RWPE1 (cell line): ENCODE results near the gene MBLAC1.
"Not testable (repeated sequence)": the region's sequence is repeated elsewhere in the genome, so short reads cannot be mapped to it uniquely, and the experiment has no call there.

Source experiments
- CTCF ChIA-PET: fragments of 350-600 bp; sonication (Branson Sonifier 250); formaldehyde crosslinking; extraction: SDS; loops from one replicate; lab custom pipeline; 2021; lab: Yijun Ruan, JAX
- POLR2A ChIA-PET: fragments of 400-600 bp; formaldehyde crosslinking; extraction: SDS; loops from one replicate; lab custom pipeline; 2020; ENCODE audit warnings: antibody characterized with exemption; ENCODE audit not compliant: low non-redundant PET; lab: Yijun Ruan, JAX
- DNase-seq: peaks from one replicate; pipeline ENCODE4 v3.0.0; 2012; ENCODE audit warnings: low spot score
- H3K27ac ChIP-seq: fragments of 450-650 bp; 2 replicates; pipeline ENCODE4 v1.5.1; 2017
- TF ChIP-seq, protein P1 (sequence below): fragments of 450-650 bp; conservative IDR thresholded peaks from 2 replicates; pipeline ENCODE4 v1.5.1; 2017; ENCODE audit warnings: low read depth, mild to moderate bottlenecking

The MBLAC1 gene

DNA sequence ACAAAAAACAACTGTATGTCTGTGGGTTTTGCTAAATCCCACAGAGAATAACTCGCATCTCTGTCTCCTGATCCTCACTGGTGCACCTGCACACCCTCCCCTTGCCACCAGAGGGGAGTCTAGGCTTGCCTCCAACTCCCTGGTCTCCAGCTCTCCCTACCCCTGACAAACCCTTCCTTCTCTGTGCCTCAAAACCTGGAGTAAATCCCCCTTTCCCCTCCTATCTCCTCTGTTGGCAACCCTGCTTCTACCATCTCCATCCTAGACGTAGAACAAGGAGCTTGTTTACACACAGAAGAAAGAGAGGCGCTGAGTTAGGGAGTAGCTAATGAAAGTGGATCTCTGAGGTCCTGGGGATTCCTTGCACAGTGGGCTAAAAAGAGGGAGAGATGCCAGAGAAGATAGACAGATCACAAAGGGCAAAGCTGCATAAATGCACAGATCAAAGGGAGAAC is 6.0 kb downstream of the MBLAC1 start:
- TF ChIP-seq, protein P1, sequence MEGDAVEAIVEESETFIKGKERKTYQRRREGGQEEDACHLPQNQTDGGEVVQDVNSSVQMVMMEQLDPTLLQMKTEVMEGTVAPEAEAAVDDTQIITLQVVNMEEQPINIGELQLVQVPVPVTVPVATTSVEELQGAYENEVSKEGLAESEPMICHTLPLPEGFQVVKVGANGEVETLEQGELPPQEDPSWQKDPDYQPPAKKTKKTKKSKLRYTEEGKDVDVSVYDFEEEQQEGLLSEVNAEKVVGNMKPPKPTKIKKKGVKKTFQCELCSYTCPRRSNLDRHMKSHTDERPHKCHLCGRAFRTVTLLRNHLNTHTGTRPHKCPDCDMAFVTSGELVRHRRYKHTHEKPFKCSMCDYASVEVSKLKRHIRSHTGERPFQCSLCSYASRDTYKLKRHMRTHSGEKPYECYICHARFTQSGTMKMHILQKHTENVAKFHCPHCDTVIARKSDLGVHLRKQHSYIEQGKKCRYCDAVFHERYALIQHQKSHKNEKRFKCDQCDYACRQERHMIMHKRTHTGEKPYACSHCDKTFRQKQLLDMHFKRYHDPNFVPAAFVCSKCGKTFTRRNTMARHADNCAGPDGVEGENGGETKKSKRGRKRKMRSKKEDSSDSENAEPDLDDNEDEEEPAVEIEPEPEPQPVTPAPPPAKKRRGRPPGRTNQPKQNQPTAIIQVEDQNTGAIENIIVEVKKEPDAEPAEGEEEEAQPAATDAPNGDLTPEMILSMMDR = peak; percentile 97
- peak; percentile 77 for DNase-seq
- ChIA-PET POLR2A (interaction anchor here (0.6 kb wide), 2 partner anchors 14 to 25 kb away, joined by 3 to 6 read pairs; no protein-coding TSS in a partner anchor), CTCF (interaction anchor here (0.5 to 1.1 kb wide), 13 partner anchors 22 to 574 kb away, joined by 3 to 7 read pairs (median 3); partner anchors contain the start of gene GPC2)
- H3K27ac ChIP-seq = no peak overlapping the region

DNA sequence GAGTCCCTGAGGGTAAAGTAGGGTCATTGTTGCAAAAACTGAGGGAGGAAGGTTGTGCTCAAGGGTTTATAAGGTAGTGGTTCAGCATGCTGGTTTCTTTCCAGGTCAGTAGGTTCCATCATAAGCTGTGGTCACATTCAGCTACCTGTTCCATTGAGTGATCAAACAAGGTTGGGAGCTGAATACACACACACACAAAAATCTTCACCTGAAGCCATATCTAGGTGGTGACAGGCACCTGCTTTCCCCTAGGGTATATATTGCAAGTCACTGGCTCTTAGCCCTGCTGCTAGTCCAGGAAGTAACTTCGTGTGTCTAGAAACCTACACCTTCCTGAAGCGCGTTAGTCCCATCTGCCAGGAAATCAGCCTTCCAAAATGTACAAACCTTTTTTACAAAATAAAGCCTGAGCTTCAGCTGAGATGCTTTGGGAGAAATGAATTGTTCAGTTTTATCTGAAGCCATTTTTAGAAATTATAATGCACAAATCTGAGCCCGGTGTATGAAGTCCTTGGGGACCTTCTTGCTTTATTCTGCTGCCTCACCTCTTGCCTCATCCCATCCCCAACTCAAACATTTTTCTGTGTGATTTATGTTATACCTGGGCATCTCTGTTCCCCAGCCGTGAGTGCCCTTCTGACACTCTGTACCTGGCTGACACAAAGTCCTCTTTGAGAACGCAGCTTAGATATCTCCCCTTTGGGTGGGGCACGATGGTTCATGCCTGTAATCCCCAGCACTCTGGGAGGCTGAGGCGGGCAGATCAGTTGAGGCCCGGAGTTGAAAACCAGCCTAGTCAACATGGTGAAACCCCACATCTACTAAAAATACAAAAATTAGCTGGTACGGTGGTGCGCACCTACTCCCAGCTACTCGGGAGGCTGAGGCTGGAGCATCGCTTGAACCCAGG is 11.3 kb downstream of the MBLAC1 start:
- H3K27ac ChIP-seq = no peak overlapping the region
- TF ChIP-seq, protein P1 = no peak
- POLR2A ChIA-PET = no interaction called here
- DNase-seq = no peak
- CTCF ChIA-PET = interaction anchor here (0.6 to 0.7 kb wide), 3 partner anchors 7 to 123 kb away, joined by 4 to 6 read pairs (median 5); no protein-coding TSS in a partner anchor

DNA sequence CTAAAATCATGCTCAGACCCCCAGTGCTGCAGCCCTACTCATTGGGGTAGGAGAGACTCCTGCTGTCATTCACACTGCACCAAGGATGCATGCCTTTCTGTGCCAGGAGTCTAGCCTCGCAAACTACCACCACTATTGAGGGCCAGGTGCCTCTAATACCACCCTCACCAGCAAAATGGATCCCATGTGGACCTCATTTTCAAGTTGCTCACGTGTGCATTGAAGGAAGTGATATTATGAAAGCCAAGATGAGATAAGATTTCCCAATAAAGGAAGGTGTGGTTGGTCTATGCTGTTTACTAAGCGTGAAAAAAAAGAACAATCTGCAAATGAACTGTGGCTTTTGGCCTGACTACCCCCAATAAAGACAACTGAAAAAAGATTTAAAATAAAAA is 14.8 kb downstream of the MBLAC1 start:
- no peak for DNase-seq
- TF ChIP-seq, protein P1 = no peak
- ChIA-PET CTCF (interaction anchor here (0.7 kb wide), 1 partner anchor 11 kb away, joined by 6 read pairs; no protein-coding TSS in a partner anchor), POLR2A (interaction anchor here (0.8 kb wide), 1 partner anchor 208 kb away, joined by 3 read pairs; no protein-coding TSS in a partner anchor)
- no peak overlapping the region for H3K27ac ChIP-seq

DNA sequence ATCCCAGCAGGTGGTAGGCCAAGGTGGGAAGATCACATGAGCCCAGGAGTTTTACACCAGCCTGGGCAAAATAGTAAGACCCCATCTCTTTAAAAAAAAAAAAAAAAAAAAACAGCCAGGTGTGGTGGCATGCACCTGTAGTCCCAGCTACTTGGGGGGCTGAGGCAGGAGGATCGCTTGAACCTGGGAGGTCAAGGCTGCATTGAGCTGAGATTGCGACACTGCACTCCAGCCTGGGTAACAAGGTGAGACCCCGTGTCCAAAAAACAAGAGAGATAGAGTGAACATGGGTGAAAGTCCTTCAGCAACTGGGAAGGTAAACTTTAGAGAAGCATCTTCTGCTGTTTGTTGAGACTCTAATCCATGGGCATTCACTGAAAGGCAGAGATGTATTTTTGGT is 15.7 kb downstream of the MBLAC1 start:
- no peak overlapping the region for H3K27ac ChIP-seq
- DNase-seq = no peak
- TF ChIP-seq, protein P1 = no peak
- ChIA-PET POLR2A (interaction anchor here (0.7 kb wide), 1 partner anchor 42 kb away, joined by 8 read pairs; no protein-coding TSS in a partner anchor), CTCF (no interaction called here)

DNA sequence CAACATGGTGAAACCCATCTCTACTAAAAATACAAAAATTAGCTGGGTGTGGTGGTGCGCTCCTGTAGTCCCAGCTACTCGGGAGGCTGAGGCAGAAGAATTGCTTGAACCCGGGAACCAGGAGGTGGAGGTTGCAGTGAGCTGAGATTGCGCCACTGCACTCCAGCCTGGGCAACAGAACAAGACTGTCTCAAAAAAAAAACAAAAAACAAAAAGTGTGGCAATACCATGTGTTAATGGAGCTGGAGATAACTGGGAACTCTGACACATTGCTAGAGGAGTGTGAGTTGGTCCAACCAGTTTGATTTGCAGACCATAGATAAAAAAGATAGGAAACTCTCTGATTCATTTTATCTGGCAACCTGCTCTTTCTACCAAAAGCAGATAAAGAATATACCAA is 19.6 kb downstream of the MBLAC1 start:
- DNase-seq, H3K27ac ChIP-seq: not testable (repeated sequence)
- CTCF ChIA-PET = interaction anchor here (0.6 to 0.7 kb wide), 2 partner anchors 147 to 651 kb away, joined by 3 to 4 read pairs; no protein-coding TSS in a partner anchor
- POLR2A ChIA-PET = interaction anchor here (0.7 kb wide), 1 partner anchor 13 kb away, joined by 6 read pairs; no protein-coding TSS in a partner anchor

DNA sequence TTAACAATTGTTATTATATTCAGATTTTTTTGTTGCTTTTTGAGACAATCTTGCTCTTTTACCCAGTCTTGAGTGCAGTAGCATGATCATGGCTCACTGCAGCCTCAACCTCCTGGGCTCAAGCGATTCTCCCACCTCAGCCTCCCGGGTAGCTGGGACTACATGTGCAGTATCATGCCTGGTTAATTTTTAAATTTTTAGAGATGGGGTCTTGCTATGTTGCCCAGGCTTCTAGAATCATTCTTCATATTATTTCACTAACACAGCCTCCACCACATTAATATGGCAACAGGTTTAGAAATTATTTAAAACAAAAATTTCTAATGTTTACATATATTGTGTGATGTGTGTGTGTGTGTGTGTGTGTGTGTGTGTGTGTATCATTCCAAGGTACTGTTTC is 20.5 kb downstream of the MBLAC1 start:
- TF ChIP-seq, protein P1 = no peak
- POLR2A ChIA-PET = no interaction called here
- CTCF ChIA-PET = interaction anchor here (0.6 kb wide), 1 partner anchor 312 kb away, joined by 3 read pairs; no protein-coding TSS in a partner anchor

More for the DNA sequence above, 20.5 kb downstream of the MBLAC1 start:
- H3K27ac ChIP-seq = no peak overlapping the region
- no peak for DNase-seq
